Amygdala (tissue), 56 donors: ENCODE data around the gene TMEM254.
"Not testable (repeated sequence)": the region's sequence is repeated elsewhere in the genome, so short reads cannot be mapped to it uniquely, and the experiment has no call there.

Source experiments
- DNase-seq, 56 donors: peaks; one replicate each; lab custom pipeline; 2025; lab: John Stamatoyannopoulos, UW

TMEM254 gene

GRCh38 chr10:80131499-80131901, 53.0 kb downstream of the TMEM254 start:
- no peak for DNase-seq

DNA sequence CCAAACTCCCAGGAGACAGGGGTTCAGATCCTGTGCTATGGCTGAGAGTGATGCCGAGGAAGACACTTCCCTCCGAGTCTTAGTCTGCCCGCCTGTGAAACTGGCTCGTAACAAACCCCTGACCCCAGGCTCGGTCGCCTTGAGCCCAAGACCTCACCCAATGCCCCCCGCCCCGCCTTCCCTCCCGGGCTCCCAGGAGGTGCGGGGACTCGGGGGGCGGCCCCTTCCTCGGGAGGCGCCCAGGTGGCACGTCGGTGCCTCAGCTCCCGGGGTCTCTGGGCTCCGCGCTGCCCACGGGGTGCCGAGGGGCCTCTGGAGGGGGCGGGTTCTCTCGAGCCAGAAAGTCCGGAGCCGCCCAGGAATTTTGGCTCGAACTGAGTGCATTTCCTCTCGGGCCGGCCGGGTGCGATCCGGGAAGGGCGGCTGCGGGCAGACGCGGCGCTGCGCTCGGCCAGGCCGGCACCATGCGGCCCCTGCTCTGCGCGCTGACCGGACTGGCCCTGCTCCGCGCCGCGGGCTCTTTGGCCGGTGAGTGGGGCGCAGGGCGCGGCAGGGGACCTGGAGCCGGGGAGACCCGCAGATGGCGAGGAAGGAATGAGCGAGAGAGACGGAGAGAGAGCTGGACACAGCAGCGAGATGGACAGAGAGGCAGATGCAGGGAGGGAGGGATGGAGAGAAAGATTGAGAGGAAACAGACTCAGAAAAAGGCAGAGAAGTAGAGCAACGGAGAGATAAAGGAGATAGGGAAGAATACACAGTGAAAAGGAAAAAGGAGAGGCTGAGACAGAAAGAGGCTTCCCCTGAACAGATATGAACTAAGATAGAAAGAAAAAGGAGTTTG, 54.1 kb downstream of the TMEM254 start, which contains the start of gene PLAC9:
Gene PLAC9, plus strand, starts transcription at position 432 of the 841 bp plus-strand sequence. Its CDS starts 33 bp downstream, at position 465.
- no peak for DNase-seq

DNA sequence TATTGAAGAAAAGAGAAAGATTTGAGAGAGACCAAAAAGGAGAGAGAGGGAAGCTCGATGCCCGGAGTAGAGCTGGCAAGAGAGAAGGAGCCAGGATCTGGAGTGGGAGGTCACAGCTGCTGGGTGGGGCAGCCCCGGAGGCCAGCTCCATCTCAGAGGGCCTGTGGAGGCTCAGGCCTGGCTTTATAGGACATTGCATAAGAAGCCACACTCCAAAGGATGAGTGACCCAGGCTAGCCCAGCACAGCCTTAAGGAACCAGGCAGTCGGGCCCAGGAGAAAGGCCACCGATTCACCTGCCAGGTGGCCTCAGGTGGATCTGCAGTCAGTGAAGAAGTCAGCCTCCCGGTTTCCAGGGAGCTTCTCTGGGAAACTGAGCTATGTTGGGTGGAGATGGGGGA, 54.7 kb downstream of the TMEM254 start:
- no peak for DNase-seq

DNA sequence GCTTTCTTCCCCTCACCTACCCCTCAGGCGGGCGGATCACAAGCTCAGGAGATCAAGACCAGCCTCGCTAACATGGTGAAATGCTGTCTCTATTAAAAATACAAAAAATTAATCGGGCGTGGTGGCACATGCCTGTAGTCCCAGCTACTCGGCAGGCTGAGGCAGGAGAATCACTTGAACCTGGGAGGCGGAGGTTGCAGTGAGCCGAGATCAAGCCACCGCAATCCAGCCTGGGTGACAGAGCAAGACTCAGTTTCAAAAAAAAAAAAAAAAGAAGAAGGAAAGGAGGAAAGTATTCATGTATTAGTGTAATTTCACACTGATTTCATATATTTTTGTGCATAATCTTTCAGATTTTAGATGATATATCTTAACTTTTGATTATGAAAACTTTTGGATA, 55.2 kb downstream of the TMEM254 start:
- DNase-seq: not testable (repeated sequence)

GRCh38 chr10:80136134-80136571, 57.7 kb downstream of the TMEM254 start:
- no peak for DNase-seq

DNA sequence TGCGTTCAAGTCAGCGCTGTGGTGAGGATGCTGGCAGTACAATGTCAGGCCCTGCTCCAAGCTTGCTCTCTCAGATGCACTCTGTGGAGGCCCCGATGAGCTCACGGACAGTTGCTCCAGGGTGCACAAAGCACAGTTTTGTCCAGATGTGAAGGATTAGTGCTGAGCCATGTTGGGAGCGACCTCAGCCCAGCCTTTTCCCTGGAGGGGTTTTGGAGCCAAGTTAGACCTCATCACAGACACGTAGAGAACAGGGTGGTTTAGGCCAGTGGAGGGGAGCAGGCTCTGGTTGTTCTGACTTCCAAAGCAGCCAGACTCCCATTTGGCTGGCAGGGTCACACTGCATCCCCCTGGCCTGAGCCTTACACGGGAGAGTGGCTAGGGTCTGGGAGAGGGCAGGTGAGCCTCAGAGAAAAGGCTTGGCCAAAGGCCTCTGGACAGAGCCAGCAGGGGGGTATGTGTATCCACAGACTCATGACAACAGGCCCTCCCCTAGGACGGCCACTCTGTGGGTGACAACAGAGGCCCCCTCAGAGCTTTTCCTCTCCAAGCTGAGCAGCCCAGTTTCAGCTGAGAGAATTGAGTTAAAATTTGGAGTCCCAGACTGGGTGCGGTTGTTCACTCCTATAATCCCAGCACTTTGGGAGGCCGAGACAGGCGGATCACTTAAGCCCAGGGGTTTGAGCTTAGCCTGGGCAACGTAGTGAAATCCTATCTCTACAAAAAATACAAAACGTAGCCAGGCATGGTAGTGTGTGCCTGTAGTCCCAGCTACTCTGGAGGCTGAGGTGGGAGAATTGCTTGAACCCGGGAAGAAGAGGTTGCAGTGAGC, 58.8 kb downstream of the TMEM254 start:
- DNase-seq: no peak

GRCh38 chr10:80137920-80138319, 59.5 kb downstream of the TMEM254 start:
- no peak for DNase-seq

DNA sequence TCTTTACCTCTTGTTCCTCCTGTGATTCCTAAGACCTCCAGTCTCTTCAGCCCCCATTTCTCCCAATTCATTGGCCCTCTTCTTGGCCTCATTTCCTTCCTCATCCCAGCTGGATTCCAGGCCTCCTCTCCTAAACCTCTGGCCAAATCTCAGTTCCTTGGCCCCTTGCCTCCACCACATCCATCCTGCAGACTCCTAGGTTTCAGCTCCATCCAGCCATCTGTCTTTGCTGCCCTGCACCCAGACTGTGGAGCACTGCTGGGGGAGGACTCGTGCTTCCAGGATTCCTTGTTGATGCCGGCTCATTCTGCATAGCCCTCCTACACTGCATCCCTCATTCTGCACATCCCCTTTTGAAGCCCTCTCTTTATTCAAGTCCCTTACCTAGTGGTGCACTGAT, 60.8 kb downstream of the TMEM254 start:
- no peak for DNase-seq

GRCh38 chr10:80140251-80140650, 61.8 kb downstream of the TMEM254 start:
- no peak for DNase-seq

- DNase-seq: no peak
These were observed 63.4 kb downstream of the TMEM254 start for GRCh38 chr10:80141696-80142460.
